Right atrium auricular region (tissue), 2 donors: ENCODE measurements around the gene CELSR3. TPM values are rescaled to one million over a fixed set of nuclear protein-coding genes. Genes with fewer than 3 reads are reported as not detected.

ENCODE experiments used
- DNase-seq: peaks from one replicate; pipeline ENCODE4 v3.0.0-alpha.2; 2019; ENCODE audit warnings: low spot score
- H3K27ac ChIP-seq, 2 donors: fragments of 200-600 bp; sonication (generic); 1 replicate in 1 of 2; 2 replicates in 1 of 2; pipeline ENCODE4 v1.5.1; 2016 to 2019
- H3K27me3 ChIP-seq, 2 donors: fragments of 200-600 bp; sonication (generic); one replicate each; pipeline versions ENCODE4 v1.5.1 to v1.6.0; 2017 to 2019
- H3K36me3 ChIP-seq: fragments of 200-600 bp; sonication (generic); one replicate; pipeline ENCODE4 v1.5.1; 2016
- H3K4me1 ChIP-seq, 2 donors: fragments of 200-600 bp; sonication (generic); one replicate each; pipeline versions ENCODE4 v1.5.1 to v1.6.0; 2017 to 2019
- H3K4me3 ChIP-seq, 2 donors: fragments of 200-600 bp; sonication (generic); 1 replicate in 1 of 2; 2 replicates in 1 of 2; pipeline ENCODE4 v1.5.1; 2017 to 2019; ENCODE audit warnings: mild to moderate bottlenecking in 1 of 2, moderate library complexity in 1 of 2
- H3K9me3 ChIP-seq, 2 donors: fragments of 200-600 bp; sonication (generic); one replicate each; pipeline ENCODE4 v1.5.1; 2019
- total RNA-seq, 2 donors: library from RNA; depleted of rRNA; stranded (reverse); fragments of >200 nt; gene quantifications; one replicate each; pipeline ENCODE4 v1.1.0, GENCODE V29; 2016
- TF ChIP-seq, protein P1 (sequence below), 2 donors: fragments of 200-600 bp; sonication (generic); IDR thresholded peaks; one replicate each; pipeline ENCODE4 v1.5.1; 2019; ENCODE audit warnings: antibody characterized with exemption in 2 of 2

CELSR3 gene
- total RNA-seq, 2 donors from 2014 or later: 0.11 to 0.59 TPM

DNA sequence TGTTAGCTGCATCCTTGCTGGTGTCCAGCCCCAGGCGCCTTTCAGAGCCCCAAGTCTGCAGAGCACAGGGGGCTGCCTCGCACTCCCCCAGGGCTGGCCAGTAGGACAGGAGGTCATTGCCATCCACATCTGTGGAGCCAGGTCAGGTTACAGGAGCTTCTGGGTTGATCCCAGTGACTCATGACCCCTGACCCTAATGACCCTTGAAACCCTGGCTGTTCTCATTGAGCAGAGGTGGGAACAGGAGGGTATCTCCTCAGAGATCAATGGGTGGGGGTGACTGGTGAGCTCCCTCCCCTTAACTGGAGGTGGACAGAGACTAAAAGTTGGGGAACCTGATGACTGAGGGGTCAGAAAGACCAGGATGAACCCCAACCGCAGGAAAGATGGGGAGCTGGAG, 21.3 kb downstream of the CELSR3 start:
- Histone ChIP-seq H3K27ac (no peak overlapping the region), H3K4me3 (no peak overlapping the region), H3K9me3 (no peaks in the 10 kb centered on the region), H3K4me1 (peaks cover 0 to 5% of the 10 kb centered on the region in 2 donors), H3K36me3 (no peaks in the 10 kb centered on the region), H3K27me3 (no peaks in the 10 kb centered on the region)
- TF ChIP-seq, protein P1, sequence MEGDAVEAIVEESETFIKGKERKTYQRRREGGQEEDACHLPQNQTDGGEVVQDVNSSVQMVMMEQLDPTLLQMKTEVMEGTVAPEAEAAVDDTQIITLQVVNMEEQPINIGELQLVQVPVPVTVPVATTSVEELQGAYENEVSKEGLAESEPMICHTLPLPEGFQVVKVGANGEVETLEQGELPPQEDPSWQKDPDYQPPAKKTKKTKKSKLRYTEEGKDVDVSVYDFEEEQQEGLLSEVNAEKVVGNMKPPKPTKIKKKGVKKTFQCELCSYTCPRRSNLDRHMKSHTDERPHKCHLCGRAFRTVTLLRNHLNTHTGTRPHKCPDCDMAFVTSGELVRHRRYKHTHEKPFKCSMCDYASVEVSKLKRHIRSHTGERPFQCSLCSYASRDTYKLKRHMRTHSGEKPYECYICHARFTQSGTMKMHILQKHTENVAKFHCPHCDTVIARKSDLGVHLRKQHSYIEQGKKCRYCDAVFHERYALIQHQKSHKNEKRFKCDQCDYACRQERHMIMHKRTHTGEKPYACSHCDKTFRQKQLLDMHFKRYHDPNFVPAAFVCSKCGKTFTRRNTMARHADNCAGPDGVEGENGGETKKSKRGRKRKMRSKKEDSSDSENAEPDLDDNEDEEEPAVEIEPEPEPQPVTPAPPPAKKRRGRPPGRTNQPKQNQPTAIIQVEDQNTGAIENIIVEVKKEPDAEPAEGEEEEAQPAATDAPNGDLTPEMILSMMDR (IDR thresholded peaks at IDR 0.05): no peak
- no peak for DNase-seq

DNA sequence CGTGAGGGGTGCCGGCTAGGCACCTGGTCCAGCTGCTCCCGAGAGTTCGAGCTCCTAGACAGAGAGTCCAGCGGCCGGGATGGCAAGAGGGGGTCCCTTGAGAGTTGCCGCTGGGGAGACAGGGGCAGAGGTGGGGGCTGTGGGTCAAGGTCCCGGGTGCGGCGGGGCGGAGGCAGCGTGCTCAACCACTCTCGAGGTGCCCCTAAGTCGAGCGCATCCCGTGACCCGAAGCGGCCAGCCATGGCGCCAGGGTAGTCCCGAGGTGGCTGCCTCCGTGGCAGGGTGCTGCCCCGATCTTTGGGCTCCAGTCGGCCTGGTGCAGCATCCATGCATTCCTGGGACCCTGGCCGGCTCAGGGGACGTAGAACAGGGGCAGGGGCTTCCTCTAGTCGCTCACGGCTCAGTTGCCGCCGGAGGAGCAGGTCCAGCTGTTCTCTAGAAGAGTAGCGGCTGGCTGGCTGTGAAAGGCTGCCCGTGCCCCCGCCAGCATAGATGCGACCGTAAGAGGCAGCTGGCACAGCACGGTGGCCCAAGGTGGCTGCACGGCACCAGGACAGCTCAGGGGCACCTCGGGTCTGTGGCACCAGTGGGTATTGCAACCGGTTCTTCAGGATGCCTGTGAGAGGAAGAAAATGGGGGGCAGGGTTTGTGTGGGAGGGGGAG, 22.6 kb downstream of the CELSR3 start:
- H3K36me3 ChIP-seq: no peaks in the 10 kb centered on the region
- DNase-seq: no peak
- no peaks in the 10 kb centered on the region for H3K27me3 ChIP-seq
- peaks cover 0 to 14% of the 10 kb centered on the region in 2 donors for H3K4me1 ChIP-seq
- TF ChIP-seq, protein P1 (IDR thresholded peaks at IDR 0.05): no peak
- H3K4me3 ChIP-seq: no peak overlapping the region
- no peak overlapping the region for H3K27ac ChIP-seq
- no peaks in the 10 kb centered on the region for H3K9me3 ChIP-seq

DNA sequence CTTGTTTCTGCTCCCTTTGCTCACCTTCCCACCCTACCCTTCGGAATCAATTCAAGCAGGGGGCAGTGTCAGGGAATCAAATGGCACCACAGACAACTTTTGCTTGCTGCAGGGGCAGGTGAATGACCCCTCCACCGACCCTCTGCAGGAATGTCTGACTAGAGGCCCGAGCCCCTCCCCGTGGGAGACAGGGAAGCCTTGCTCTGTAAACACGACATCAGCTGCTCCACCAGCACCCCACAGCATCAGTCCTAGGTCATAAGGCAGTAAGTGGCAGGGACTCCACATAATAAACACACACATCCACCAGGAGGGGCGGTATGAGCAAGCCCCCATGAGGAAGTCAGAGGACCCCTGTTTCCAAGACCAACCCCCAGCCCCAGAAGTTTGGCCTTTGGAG, 25.4 kb downstream of the CELSR3 start:
- TF ChIP-seq, protein P1 (IDR thresholded peaks at IDR 0.05): no peak
- H3K4me3 ChIP-seq: no peak overlapping the region
- peaks cover 0 to 28% of the 10 kb centered on the region in 2 donors for H3K4me1 ChIP-seq
- no peaks in the 10 kb centered on the region for H3K27me3 ChIP-seq
- H3K27ac ChIP-seq: no peak overlapping the region
- H3K36me3 ChIP-seq: no peaks in the 10 kb centered on the region
- H3K9me3 ChIP-seq: no peaks in the 10 kb centered on the region
- DNase-seq: no peak

DNA sequence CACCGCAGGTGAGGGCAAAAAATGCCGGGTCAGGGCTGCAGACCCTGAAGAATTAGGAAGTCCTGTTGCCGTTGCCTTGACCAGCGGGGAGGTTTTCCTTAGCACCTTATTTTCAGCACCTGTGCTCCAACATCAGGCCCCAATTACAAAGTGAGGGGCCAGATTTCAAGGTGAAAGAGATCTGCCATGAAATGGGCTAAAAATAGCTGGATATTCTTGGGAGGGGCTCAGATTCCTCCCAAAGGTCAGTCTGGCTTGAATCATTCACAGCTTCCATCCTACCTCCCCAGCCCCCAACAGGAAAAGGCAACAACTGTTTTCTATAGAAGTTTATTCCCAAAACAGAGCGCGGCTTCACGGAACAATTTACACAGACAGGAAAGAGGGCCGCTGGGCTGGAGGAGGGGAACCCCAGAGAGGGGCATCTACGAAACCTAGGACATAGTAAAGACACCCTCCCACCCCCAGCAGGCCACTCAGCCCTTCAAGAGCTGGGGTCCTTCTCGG, 26.5 kb downstream of the CELSR3 start:
- no peaks in the 10 kb centered on the region for H3K36me3 ChIP-seq
- no peak for DNase-seq
- H3K9me3 ChIP-seq: no peaks in the 10 kb centered on the region
- peak overlapping the region; percentile 90 to 92 for H3K4me3 ChIP-seq
- H3K27ac ChIP-seq: peak overlapping the region; percentile 85 to 93
- peaks cover 0 to 28% of the 10 kb centered on the region in 2 donors for H3K4me1 ChIP-seq
- H3K27me3 ChIP-seq: no peaks in the 10 kb centered on the region
- TF ChIP-seq, protein P1 (IDR thresholded peaks at IDR 0.05): no peak

DNA sequence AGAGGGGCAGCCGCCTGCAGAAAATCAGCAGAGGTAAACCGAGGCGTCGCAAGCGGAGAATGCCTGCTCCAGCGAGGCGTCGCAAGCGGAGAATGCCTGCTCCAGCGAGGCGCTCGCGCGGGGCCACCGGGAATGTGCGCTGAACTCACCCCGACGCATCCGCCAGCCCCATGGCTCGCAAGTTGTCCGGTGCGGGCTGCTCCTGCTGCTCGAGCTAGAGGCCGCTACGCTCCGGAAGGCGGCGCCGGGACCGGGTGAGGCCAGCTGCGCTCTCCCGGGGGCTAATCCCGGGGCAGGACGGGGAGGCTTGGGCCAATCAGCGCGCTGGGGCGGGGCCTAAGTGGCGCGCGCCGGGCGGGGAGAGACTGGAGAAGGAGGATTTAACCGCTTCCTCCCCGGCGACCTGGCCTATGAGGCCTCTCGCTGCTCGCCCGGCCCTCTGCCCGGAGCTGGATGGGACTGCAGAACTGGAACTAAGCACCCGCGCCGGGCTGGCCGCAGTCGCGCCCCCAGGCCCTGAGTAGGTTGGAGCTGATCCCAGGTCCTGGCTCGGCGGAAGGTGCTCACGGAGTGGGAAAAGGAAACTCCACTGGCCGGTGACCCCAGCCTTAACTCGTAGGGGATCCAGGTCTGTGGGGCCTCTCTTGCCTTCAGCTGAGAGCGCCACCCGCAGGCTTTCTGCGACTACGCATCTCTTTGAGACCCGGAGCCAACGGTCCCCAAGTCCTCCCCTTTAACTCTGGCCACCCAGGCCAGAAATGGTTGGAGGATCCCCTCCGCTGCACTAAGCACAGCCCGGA, 27.3 kb downstream of the CELSR3 start, which contains the start of gene SLC26A6:
SLC26A6 (minus strand) TSS at position 240 of the 800 bp plus-strand sequence; CDS start at position 172, 68 bp downstream.
- Histone ChIP-seq H3K4me1 (peaks cover 0 to 28% of the 10 kb centered on the region in 2 donors), H3K36me3 (no peaks in the 10 kb centered on the region), H3K27ac (peak within 1 kb of the TSS; percentile 85 to 93), H3K4me3 (peak within 1 kb of the TSS; percentile 90 to 92), H3K9me3 (no peaks in the 10 kb centered on the region), H3K27me3 (no peaks in the 10 kb centered on the region)
- TF ChIP-seq, protein P1 (IDR thresholded peaks at IDR 0.05): peak; percentile 10 to 66
- DNase-seq: peak; percentile 96
